GM19035 (cell line): ENCODE measurements around the gene SSH2.
A peak's percentile ranks its signal among the peaks of the same experiment; 100 is the strongest.
"Not testable (repeated sequence)": the region's sequence is repeated elsewhere in the genome, so short reads cannot be mapped to it uniquely, and the experiment has no call there.

Experiments used
- ATAC-seq: cut with Tn5 transposase; IDR thresholded peaks from one replicate; pipeline ENCODE4 v1.9.1; 2021; ENCODE audit not compliant: unreplicated experiment

Gene SSH2

GRCh38 chr17:29929533-29930408 lies at the start of gene SSH2:
Gene SSH2, minus strand, starts transcription at chr17:29930228. Its CDS starts 228 bp downstream, at chr17:29930000.
- ATAC-seq = peak; percentile 61

- ATAC-seq = no peak
Measured at GRCh38 chr17:29977836-29978235, 47.8 kb upstream of the SSH2 start.

GRCh38 chr17:29973005-29973404 lies 43.0 kb upstream of the SSH2 start:
- no peak for ATAC-seq

GRCh38 chr17:29972277-29972676 lies 42.2 kb upstream of the SSH2 start:
- no peak for ATAC-seq

- ATAC-seq = no peak
Measured at GRCh38 chr17:29968271-29968670, 38.2 kb upstream of the SSH2 start.

- ATAC-seq = no peak
Measured at GRCh38 chr17:29962656-29963055, 32.6 kb upstream of the SSH2 start.

GRCh38 chr17:29959658-29960337 lies 29.8 kb upstream of the SSH2 start:
- ATAC-seq = no peak

GRCh38 chr17:29958947-29959657 lies 29.1 kb upstream of the SSH2 start:
- no peak for ATAC-seq

- ATAC-seq = not testable (repeated sequence)
Measured at GRCh38 chr17:29957488-29957887, 27.5 kb upstream of the SSH2 start.

GRCh38 chr17:29956225-29956624 lies 26.2 kb upstream of the SSH2 start:
- no peak for ATAC-seq

GRCh38 chr17:29954405-29954804 lies 24.4 kb upstream of the SSH2 start:
- no peak for ATAC-seq

GRCh38 chr17:29949696-29950095 lies 19.7 kb upstream of the SSH2 start:
- ATAC-seq = no peak

- no peak for ATAC-seq
Measured at GRCh38 chr17:29948448-29949215, 18.6 kb upstream of the SSH2 start.

- ATAC-seq = no peak
Measured at GRCh38 chr17:29945281-29945680, 15.3 kb upstream of the SSH2 start.

- no peak for ATAC-seq
Measured at GRCh38 chr17:29941334-29941733, 11.3 kb upstream of the SSH2 start, which contains the start of gene EFCAB5. Gene EFCAB5, plus strand, starts transcription at chr17:29941634. Its CDS starts 163 bp downstream, at chr17:29941797.

- no peak for ATAC-seq
Measured at GRCh38 chr17:29936724-29937123, 6.7 kb upstream of the SSH2 start.

- not testable (repeated sequence) for ATAC-seq
Measured at GRCh38 chr17:29935909-29936308, 5.9 kb upstream of the SSH2 start.

GRCh38 chr17:29933379-29933778 lies 3.4 kb upstream of the SSH2 start:
- ATAC-seq = no peak

- ATAC-seq = peak; percentile 62
Measured at GRCh38 chr17:29931231-29931932, 1.4 kb upstream of the SSH2 start.

GRCh38 chr17:29930409-29931010 lies 482 bp upstream of the SSH2 start:
- ATAC-seq = no peak
